GM08714 (cell line): Measurements from ENCODE around the gene ADK.

Source experiments
- H3K4me3 ChIP-seq: fragments of 200-500 bp; sonication (Bioruptor generic); 2 replicates; pipeline ENCODE4 v1.5.1; 2014; ENCODE audit warnings: mild to moderate bottlenecking, low read length, inconsistent platforms
- ZNF274 ChIP-seq: IDR thresholded peaks from 2 replicates; pipeline ENCODE4 v1.6.1; 2012; ENCODE audit warnings: mild to moderate bottlenecking, low read depth, low read length

The ADK gene

DNA sequence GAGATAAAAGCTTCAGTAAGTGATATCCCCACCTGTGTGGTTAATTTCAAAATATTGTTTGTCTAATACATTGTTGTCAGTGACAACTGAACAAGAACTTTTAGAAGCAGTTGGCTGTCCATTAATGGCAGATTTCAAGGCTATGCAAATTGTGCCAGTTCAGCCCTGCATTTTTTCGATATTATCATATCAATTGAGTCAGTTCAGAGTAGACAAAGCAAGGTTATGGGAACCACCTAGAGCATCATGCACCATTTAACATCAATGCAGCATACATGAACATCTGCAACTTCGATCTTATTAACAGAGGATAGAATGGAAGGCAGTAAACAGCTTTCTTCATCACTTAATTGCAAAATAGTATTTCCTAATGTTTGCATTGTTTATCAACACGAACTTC, 494.7 kb downstream of the ADK start:
- no peak for TF ChIP-seq ZNF274
- H3K4me3 ChIP-seq = no peak overlapping the region

DNA sequence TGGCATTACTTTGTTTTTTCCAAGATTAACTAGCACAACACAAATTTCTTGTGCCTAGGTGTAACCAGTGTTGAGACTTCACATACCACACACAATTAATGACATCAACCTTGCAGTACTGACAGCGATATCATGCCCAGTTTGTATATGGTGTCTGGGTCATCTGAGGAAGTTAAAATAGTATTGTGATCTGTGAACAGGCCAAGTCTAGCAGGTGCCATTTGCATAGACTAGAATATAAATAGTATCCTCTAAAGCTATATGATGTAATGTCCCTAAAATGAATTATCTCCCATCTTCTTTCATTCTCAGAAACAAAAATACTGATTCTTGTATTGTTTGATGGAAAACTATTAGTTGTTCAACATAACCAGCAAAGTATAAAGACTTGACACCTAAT, 499.6 kb downstream of the ADK start:
- H3K4me3 ChIP-seq = no peak overlapping the region
- no peak for TF ChIP-seq ZNF274

DNA sequence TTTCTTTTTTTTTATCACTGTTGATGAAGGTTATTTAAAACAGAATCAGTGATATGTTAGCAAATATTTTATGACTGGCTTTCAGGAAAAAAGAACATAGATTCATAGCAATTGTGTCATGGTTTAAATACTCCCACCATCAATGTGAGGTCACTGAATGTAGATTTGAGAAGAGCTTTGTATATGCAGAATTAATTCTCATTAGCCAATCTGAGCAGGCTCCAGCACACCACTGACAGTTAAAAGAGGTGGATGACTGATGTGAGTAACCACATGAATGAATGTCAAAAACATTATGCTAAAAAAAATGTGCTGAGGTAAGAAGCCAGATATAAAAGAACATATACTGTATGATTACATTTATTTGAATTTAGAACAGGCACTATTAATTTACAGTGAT, 500.5 kb downstream of the ADK start:
- TF ChIP-seq ZNF274 = no peak
- H3K4me3 ChIP-seq = no peak overlapping the region

DNA sequence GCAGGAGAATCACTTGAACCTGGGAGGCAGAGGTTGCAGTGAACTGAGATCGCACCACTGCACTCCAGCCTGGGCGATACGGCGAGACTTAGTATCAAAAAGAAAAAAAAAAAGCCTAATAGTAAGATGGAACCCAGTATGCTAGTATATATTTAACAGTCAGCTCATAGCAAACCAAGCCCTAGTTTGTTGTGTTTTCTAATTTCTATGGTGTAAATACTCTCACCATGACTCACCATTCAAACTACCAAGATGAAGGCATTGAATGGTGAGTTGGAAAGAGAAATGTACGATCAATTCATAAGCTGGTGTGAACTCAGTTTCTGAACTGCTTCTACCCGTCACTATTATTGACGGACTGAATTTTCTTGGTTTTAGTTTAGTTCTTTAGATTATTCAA, 501.6 kb downstream of the ADK start:
- H3K4me3 ChIP-seq = no peak overlapping the region
- TF ChIP-seq ZNF274 = no peak

DNA sequence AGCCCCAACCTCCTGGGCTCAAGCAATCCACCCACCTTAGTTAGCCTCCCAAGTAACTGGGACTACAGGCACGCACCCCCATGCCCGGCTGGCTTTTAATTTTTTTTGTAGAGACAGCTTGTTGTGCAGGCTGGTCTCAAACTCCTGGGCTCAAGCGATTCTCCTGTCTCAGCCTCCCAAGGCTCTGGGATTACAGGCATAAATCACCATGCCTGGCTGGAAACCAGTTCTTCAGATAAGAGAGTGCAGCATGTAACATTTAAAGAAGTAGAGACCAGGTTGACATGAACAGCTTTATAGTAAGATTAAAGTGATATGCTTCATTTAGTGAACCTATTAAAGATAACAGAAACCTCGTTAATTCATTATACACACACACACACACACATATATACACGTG, 507.5 kb downstream of the ADK start:
- no peak for TF ChIP-seq ZNF274
- no peak overlapping the region for H3K4me3 ChIP-seq

DNA sequence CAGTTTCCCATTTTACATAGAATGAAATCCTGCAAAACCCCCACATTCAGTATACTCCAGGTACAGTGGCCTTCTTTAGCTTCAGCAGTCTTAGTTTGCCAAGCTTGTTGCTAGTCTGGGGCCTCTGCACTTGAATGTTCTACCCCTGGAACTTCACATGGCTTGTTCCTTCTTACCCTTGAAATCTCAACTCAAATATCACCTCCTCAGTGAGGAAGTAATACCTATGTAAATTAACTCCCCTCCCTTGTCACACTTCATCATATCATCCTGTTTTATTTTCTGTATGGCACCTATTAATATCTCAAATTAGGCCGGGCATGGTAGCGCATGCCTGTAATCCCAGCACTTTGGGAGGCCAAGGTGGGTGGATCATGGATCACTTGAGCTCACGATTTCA, 511.6 kb downstream of the ADK start:
- H3K4me3 ChIP-seq = no peak overlapping the region

DNA sequence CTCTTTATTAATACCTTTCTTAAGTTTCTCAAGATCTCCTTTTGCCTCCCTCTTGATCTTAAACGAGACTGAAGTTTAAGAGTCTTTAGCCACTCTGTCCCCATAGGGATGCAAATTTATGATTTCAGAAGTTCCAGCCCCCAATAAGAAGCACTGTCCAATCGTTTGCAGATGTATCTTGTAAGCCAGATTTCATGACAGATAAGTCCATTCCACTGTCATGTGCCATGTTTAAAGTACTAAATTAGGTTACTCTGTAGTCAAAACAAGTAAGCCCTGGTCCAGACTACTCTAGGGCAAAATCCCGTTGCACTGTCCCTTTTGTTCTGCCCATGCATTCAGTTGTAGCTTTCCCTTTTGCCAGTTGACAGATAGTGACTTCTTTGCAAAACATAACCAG, 518.2 kb downstream of the ADK start:
- TF ChIP-seq ZNF274 = no peak
- no peak overlapping the region for H3K4me3 ChIP-seq

More for the DNA sequence above, 511.6 kb downstream of the ADK start:
- no peak for TF ChIP-seq ZNF274

DNA sequence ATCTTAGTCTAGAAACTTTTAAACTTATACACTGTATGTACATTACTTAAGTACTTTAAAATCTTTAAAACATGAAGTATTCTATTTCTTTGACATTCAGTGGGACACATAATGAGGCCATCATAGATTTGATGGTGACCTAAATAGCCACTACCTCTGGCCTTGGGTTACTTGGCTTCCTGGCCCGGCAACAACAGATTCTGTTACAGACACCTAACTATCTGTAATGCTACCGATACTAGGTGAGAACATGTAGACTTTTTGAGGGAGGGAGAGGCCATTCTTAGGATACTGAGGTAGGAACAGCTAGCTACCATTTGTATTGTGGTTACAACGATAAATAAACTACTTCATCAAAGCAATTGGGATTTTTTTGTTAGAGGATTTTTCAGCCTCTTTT, 520.7 kb downstream of the ADK start:
- H3K4me3 ChIP-seq = no peak overlapping the region
- no peak for TF ChIP-seq ZNF274

DNA sequence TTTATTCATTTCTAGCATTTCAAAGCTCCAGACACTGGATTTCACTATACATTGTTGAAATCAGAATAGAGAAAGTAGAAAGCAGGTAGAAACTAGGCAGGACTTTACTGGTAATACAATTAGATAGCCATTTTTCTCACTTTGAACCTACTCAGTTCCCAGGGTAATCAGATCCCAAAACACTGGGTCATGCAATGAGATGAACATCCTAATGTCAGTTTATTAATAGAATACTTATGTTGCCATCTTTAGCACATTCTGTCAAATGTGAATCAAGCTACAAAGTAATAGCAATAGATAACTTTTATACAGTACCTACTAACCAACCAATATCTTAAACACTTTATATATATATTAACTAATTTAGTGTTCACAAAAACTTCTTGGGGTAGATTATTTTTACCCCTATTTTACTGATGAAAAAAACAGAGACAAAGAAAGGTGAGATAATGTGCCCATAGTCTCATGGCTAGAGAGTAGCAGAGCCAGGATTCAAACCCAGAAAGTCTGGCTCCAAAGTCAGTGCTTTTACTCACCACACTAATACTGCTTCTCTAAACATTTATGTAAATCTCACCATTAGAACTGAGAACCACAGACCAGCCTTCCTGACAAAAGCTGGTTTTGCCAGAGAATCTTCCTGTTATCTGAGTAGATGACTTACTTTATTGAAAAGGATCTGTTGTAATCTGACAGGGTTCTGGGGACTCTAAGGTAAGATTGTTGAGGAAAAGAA, 521.6 kb downstream of the ADK start:
- TF ChIP-seq ZNF274 = no peak
- H3K4me3 ChIP-seq = no peak overlapping the region

DNA sequence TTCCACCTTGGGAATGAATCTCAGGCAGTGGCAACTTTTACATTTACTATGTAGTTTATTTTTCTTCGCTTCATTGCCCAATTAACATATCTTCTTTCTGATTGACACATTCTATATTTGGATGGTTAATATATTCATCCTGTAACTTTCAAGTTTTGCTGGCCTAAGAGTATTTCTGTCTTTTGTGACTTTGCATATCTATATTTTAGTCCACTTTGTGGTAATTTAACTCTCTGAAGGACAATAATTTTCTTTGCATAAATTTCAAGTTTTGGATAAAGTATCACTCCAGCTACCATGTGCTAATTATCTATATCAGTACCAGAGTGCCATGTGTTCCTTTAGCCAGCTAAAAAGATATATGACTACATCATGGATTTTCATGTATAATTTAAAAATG, 523.9 kb downstream of the ADK start:
- TF ChIP-seq ZNF274 = no peak
- no peak overlapping the region for H3K4me3 ChIP-seq

DNA sequence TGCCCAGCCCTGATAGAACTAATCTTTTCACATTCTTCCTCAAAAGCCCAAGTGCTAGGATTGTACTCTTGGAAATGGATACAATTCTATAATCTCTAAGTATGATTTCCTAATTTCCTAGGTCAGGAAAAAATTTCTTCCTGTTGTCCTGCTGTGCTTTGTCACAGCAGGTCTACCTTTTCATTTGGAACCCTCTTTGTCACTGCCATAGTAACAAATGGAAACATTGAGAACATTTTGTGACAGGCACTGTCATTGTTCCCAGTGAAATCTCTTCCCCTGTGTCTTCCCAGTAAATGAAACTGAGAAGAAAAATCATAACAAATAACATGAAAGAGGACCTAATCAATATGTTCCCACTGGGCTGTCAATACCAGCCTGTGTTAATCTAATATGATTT, 524.5 kb downstream of the ADK start:
- no peak overlapping the region for H3K4me3 ChIP-seq
- no peak for TF ChIP-seq ZNF274

DNA sequence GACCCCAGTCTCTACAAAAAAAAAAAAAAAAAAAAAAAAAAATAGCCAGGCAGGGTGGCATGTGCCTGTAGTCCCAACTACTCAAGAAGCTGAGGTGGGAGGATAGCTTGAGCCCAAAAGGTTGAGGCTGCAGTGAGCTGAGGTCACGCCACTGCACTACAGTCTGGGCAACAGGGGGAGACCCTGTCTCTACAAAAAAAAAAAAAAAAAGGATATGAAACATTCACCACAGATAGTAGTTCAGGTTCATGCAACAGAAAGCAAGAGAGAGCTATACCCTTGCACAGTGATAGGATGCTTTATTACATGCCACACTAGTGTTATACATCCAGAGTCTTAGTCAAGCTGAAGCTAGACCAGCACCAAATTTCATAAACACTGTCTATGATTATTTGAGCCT, 526.9 kb downstream of the ADK start:
- TF ChIP-seq ZNF274 = no peak
- no peak overlapping the region for H3K4me3 ChIP-seq

DNA sequence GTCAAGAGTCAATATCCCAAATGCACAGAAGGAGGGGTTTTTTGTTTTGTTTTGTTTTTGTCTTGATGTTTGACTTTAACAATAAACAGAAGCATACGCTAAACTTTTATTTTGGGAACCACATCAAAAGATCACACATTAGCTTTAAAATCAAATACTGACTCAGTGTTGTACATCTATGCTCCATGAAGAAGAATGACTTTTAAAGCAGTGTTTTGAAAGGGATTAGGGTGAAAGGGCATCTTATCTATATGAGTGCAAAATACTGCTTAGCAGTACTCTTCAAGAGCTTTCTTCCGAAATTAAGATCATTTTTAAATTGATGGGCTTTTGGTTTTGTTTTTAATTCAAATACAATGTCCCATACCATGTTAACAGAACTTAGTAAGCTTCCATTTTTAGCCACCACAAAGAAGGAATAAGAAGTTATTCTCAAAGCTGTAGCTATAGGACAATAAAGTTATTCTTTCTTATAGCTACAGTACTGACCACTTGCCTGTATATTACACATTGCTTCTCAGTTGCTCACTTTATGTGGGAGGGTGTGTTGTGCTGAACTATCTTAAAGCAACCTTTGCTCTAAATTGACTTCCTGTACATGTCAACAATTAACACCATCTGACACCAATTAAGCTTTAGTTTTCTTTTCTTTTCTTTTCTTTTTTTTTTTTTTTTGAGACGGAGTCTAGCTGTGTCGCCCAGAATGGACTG, 531.1 kb downstream of the ADK start:
- no peak overlapping the region for H3K4me3 ChIP-seq
- no peak for TF ChIP-seq ZNF274

DNA sequence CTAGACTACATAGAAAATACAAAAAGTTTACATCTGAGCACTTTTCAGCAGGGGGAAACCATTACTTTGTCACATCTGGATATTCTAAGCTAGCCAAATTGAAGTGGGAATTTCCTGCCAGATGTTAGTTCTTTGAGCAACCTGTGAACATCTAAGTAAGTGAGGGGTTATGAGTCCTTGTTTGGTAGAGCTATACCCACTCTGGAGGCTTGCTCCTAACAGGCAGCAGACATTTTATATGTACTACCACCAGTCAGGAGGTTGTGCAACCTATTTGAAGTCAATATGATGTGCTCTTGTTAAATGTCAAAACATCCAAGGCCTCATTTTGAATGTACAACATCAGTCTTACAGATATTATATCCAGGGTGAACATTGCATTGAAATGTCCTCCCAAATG, 532.0 kb downstream of the ADK start:
- TF ChIP-seq ZNF274 = no peak
- H3K4me3 ChIP-seq = no peak overlapping the region; the same call in 1 of the 2 replicates

DNA sequence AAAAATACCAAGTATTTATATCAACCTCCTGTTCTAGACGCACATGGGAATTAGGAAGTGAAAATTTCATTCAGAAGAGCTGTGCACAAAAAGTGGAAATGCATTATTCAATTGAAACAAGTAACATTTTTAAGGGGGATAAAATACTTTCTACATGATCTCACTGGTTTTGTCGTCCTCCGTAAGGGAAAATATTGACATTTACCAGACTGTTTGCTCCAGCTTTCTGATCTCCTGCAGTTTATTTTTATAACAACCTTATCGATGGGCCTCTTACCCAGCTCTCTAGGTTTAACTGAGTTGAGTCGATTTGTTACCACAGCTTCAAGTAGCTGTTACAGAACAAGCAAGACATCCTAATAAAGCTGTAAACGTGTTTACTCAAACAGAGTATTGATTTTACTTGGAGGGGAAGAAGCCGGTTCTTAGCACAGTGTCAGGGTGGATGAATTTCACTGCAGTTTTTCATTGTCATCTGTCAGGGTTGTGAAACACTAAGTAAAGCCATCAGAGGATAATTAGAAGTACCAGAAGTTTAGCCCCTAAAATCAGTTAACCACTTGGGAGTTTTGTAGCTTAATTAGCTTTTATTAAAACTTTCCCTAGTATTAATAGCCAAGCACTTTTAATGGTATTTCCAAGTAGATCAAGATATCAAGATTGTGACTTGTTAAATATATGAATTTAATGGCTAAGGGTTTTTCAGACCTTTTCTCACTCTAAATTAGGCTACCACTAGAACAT, 532.8 kb downstream of the ADK start:
- no peak for TF ChIP-seq ZNF274
- no peak overlapping the region; the same call in 1 of the 2 replicates for H3K4me3 ChIP-seq
